SU-DHL-6 (cell line): Measurements from ENCODE around the gene DENND2C.

ENCODE experiments used
- EZH2phosphoT487 ChIP-seq: fragments of 200-600 bp; sonication (generic), shearing (Covaris generic); conservative IDR thresholded peaks from 2 replicates; pipeline ENCODE4 v1.6.1; 2018; ENCODE audit warnings: mild to moderate bottlenecking, antibody characterized with exemption, low read length, moderate library complexity, mixed read lengths
- TF ChIP-seq, protein P1 (sequence below): fragments of 200-600 bp; sonication (generic); IDR thresholded peaks from one replicate; pipeline ENCODE4 v1.5.1; 2017; ENCODE audit warnings: antibody characterized with exemption, mild to moderate bottlenecking, low read length, moderate library complexity; ENCODE audit not compliant: insufficient read depth, poor library complexity, severe bottlenecking

DNA sequence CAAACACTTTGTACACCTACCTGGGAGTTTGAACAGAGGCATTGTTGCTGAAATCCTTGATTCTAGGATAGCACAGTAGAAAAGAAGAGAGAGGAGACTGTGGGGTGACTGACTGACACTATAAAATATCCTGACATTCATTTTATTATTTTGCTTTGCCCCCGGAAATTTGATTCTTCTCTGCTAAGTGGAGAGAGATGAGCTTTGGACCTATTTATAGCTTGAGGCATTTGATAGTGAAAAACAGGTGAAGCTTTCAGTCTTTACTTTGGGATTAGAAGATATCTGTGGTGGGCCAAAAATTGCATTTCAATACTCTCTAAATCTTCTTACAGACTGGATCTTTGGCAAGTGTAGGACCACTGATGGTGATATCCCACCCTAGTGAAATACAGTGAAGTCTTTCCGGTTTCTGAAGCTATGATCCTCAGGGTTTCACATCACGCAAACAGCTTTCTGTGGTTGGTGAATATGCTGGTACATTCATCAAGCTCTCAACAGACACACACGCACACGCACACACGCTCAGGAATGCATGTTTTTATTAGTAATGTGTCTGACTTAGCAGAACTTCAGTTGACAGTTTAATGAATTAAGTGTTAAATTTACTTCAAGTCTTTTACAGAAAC is 25.7 kb upstream of the DENND2C start, which contains the start of gene AMPD1:
- TF ChIP-seq, protein P1, sequence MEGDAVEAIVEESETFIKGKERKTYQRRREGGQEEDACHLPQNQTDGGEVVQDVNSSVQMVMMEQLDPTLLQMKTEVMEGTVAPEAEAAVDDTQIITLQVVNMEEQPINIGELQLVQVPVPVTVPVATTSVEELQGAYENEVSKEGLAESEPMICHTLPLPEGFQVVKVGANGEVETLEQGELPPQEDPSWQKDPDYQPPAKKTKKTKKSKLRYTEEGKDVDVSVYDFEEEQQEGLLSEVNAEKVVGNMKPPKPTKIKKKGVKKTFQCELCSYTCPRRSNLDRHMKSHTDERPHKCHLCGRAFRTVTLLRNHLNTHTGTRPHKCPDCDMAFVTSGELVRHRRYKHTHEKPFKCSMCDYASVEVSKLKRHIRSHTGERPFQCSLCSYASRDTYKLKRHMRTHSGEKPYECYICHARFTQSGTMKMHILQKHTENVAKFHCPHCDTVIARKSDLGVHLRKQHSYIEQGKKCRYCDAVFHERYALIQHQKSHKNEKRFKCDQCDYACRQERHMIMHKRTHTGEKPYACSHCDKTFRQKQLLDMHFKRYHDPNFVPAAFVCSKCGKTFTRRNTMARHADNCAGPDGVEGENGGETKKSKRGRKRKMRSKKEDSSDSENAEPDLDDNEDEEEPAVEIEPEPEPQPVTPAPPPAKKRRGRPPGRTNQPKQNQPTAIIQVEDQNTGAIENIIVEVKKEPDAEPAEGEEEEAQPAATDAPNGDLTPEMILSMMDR = no peak
- no peak for TF ChIP-seq EZH2phosphoT487
